ENCODE results near the gene UBE3A.

DNA sequence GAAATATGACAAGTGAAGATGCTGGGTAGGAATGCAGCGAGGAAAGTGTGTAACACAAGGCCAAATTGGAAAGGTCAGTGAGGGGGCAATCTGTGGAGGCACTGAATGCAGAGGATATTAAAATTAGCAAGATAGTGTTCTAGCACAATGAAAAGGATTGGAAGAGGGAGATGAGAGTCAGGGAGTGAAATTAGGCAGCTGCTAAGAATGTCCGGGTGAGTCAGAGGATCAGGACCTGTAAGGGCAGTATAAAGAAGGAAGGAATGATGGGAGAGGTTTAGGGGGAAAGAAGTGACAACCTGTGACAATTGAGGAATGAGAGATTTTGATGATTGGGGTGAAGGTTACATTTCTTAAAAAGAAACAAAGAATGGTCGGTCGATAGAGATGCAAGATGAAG lies 103.5 kb downstream of the UBE3A start:
- TF ChIP-seq POLR2AphosphoS5 (IDR thresholded peaks at IDR 0.05) = no peak
- TF ChIP-seq, protein P1, sequence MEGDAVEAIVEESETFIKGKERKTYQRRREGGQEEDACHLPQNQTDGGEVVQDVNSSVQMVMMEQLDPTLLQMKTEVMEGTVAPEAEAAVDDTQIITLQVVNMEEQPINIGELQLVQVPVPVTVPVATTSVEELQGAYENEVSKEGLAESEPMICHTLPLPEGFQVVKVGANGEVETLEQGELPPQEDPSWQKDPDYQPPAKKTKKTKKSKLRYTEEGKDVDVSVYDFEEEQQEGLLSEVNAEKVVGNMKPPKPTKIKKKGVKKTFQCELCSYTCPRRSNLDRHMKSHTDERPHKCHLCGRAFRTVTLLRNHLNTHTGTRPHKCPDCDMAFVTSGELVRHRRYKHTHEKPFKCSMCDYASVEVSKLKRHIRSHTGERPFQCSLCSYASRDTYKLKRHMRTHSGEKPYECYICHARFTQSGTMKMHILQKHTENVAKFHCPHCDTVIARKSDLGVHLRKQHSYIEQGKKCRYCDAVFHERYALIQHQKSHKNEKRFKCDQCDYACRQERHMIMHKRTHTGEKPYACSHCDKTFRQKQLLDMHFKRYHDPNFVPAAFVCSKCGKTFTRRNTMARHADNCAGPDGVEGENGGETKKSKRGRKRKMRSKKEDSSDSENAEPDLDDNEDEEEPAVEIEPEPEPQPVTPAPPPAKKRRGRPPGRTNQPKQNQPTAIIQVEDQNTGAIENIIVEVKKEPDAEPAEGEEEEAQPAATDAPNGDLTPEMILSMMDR (IDR thresholded peaks at IDR 0.05) = no peak
